ENCODE measurements around the gene CLDND1.

Gene CLDND1

DNA sequence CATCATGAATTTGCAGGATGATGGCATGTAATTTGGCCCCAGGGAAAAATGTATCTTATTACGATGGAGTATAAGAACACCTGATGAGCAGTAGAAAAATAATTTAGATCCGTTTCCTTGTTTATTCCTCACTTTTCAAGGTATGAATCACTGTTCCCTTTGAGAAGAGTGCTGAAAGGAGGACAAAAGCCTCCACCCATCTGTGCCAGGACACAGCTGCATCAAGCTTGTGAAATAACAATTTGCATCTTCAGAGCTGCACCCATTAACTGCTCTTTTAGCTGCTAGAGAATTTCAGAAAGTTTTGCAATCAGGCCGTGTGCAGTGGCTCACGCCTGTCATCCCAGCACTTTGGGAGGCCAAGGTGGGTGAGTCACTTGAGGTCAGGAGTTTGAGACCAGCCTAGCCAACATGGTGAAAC, 9.6 kb downstream of the CLDND1 start:
- DNase-seq = no peak

DNA sequence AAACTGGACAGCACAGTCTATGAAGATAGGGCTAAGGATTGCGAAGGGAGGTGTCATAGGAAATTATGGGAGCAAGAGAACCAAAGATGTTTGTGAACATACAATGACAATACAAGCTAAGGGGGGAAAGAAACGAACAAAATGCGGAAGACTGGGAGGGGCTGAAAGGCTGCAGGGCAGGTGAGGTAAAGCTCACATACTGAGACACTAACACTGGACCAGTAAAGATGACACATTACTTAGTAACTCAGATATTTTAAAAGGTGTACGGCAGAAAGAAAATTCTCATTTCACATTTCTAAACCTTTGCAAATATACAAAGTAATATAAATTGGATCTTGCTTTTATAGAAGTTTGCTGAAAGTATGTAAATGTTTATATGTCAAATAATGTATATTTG, 10.1 kb downstream of the CLDND1 start:
- no peak for DNase-seq

GRCh38 chr3:98508582-98508981, 14.1 kb downstream of the CLDND1 start:
- DNase-seq = no peak

GRCh38 chr3:98504539-98504938, 18.2 kb downstream of the CLDND1 start:
- no peak for DNase-seq

- no peak for DNase-seq
These were observed 20.7 kb downstream of the CLDND1 start for GRCh38 chr3:98501863-98502576.

DNA sequence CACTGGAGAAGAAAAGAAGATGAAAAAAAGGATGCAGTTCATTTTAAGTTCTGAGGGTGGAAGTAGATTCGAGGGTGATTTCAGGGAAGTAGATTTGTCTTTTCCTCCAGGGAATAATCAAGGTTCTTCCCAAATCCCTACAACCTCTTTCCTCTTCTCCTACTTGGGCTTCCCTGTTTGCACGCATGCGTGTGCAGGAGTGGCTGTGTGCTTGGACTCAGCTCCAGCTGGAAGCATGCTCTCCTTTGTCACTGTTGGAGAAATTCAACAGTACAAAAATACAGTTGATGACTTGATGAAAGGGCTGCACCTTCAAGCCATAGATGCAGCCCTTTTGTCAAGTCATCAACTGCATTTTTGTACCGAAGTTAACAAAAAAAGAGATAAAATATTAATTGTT, 21.4 kb downstream of the CLDND1 start:
- DNase-seq = no peak

- DNase-seq = no peak
These were observed 22.7 kb downstream of the CLDND1 start for GRCh38 chr3:98500019-98500418.

GRCh38 chr3:98497381-98497780, 25.3 kb downstream of the CLDND1 start, which contains the start of gene OR5K2:
TSS of gene OR5K2 (plus strand) at chr3:98497681. CDS start at chr3:98497681, 0 bp downstream.
- no peak for DNase-seq

GRCh38 chr3:98483626-98484025, 39.1 kb downstream of the CLDND1 start:
- DNase-seq = no peak

DNA sequence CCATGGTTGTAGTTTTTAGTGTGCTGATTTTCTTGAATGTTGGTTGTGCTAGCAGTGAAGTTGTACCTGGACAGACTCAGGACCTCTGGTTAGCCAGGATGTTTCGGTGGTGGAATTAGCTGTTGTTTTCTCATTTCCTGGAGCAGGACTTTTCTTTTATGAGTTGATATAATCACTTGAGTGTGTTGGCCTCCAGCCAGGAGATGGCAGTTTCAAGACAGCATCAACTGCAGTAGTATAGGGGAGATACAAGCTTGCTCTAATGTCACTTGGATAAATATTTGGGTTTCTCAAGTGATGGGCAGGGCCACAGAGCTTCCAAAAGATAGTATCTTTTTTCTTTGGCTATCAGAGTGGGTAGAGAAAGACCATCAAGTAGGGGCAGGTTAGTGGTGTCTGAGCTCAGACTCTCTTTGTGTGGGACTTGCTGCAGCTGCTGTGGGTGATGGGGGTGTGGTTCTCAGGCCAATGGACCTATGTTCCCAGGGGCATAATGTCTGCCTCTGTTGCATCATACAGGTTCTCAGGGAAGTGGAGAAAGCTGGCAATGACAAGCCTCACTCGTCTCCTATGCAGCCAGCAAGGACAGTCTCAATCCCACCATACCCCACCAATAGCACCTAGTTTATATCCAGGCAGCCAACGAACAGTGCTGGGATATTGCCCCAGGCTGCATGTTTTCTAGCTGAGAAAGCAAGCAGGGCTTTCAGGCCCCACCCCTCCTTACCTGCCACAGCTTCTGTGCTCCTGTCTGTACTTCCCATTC, 39.8 kb downstream of the CLDND1 start:
- no peak for DNase-seq

Data from amniotic stem cell (primary cell).